Loucy (cell line): ENCODE results near the gene RBM33.

ENCODE experiments used
- H2AFZ ChIP-seq: fragments of 200-600 bp; sonication (generic); 2 replicates; pipeline ENCODE4 v1.6.0; 2016; ENCODE audit warnings: antibody characterized with exemption, mild to moderate bottlenecking, low read length, moderate library complexity
- H3F3A ChIP-seq: fragments of 200-600 bp; 2 replicates; pipeline ENCODE4 v1.6.0; 2016; ENCODE audit warnings: antibody characterized with exemption, low read depth, mild to moderate bottlenecking
- H3K27me3 ChIP-seq: fragments of 200-600 bp; sonication (generic); 2 replicates; pipeline ENCODE4 v1.6.1; 2014; ENCODE audit warnings: low read length, mild to moderate bottlenecking; ENCODE audit not compliant: insufficient read depth, poor library complexity, severe bottlenecking
- H3K36me3 ChIP-seq: fragments of 200-600 bp; sonication (generic); 2 replicates; pipeline ENCODE4 v1.6.1; 2016; ENCODE audit warnings: low read length; ENCODE audit not compliant: insufficient read depth
- H3K4me1 ChIP-seq: fragments of 200-600 bp; sonication (generic); 2 replicates; pipeline ENCODE4 v1.5.1; 2014; ENCODE audit warnings: low read length, mild to moderate bottlenecking; ENCODE audit not compliant: insufficient read depth, poor library complexity, severe bottlenecking
- H3K4me2 ChIP-seq: fragments of 200-600 bp; sonication (generic); 2 replicates; pipeline ENCODE4 v1.6.0; 2014; ENCODE audit warnings: antibody characterized with exemption, low read length, low read depth, mild to moderate bottlenecking; ENCODE audit not compliant: poor library complexity, severe bottlenecking
- H3K4me3 ChIP-seq: fragments of 200-600 bp; sonication (generic); 2 replicates; pipeline ENCODE4 v1.5.1; 2014; ENCODE audit warnings: low read length, mild to moderate bottlenecking, mixed read lengths; ENCODE audit not compliant: poor library complexity, severe bottlenecking
- H3K79me2 ChIP-seq: fragments of 200-600 bp; sonication (generic); 2 replicates; pipeline ENCODE4 v1.6.1; 2014; ENCODE audit warnings: low read length; ENCODE audit not compliant: insufficient read depth
- H3K9ac ChIP-seq: fragments of 200-600 bp; sonication (generic); 2 replicates; pipeline ENCODE4 v1.6.0; 2014; ENCODE audit warnings: mild to moderate bottlenecking, low read depth, low read length, moderate library complexity; ENCODE audit not compliant: poor library complexity, severe bottlenecking
- H3K9me2 ChIP-seq: fragments of 200-600 bp; sonication (generic); replicated peaks from 2 replicates; pipeline ENCODE4 v1.6.1; 2016; ENCODE audit warnings: low read depth, low read length, mixed read lengths
- H3K9me3 ChIP-seq: fragments of 200-600 bp; sonication (generic); 2 replicates; pipeline ENCODE4 v1.6.1; 2014; ENCODE audit warnings: mild to moderate bottlenecking, antibody characterized with exemption, low read length, low read depth; ENCODE audit not compliant: insufficient read depth
- H4K20me1 ChIP-seq: fragments of 200-600 bp; sonication (generic); 2 replicates; pipeline ENCODE4 v1.6.0; 2014; ENCODE audit warnings: antibody characterized with exemption, low read length, mild to moderate bottlenecking; ENCODE audit not compliant: insufficient read depth, poor library complexity, severe bottlenecking
- EZH2phosphoT487 ChIP-seq: fragments of 200-600 bp; IDR thresholded peaks from 2 replicates; pipeline ENCODE4 v1.6.1; 2018; ENCODE audit warnings: antibody characterized with exemption, mild to moderate bottlenecking, moderate library complexity, borderline replicate concordance
- TF ChIP-seq, protein P1 (sequence below): fragments of 200-600 bp; sonication (generic); conservative IDR thresholded peaks from 2 replicates; pipeline ENCODE4 v1.5.1; 2014; ENCODE audit warnings: mild to moderate bottlenecking, antibody characterized with exemption, low read length

RBM33 gene

DNA sequence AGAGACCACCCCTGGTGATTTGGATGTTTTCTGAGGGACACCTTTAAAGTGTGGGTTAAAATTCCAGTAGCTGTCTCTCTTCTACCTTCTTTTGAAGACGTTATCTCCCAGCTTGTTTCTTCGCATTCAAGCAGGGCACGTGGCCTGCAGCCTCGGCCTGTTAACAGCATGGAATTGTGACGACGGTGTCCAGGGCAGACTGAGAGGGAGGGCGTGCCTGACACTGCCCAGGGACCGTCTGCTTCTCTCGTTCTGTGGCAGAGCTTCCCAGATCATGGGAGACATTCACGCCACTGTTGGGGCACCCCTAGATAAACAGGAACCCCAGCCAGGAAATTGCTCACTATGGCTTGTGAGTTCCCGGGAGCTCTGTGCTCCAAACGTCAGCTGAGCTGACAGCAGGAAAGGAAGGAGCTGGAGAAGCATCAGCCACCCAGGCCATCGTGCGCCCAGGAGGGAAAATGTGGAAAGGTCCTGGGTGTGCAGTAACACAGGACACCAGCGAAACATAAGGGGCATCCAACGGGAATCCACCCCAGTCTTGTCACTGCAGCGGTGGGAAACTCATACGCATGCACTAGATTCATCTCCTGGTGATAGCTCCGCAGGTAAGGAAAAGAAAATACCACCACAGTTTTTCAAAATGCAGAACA, 41.1 kb upstream of the RBM33 start:
- no peaks in the 10 kb centered on the region for H3K27me3 ChIP-seq
- no peaks in the 10 kb centered on the region for H3K9me3 ChIP-seq
- no peaks in the 10 kb centered on the region for H3K79me2 ChIP-seq
- no peak overlapping the region for H3K9ac ChIP-seq
- H3K4me2 ChIP-seq: no peak overlapping the region
- TF ChIP-seq, protein P1, sequence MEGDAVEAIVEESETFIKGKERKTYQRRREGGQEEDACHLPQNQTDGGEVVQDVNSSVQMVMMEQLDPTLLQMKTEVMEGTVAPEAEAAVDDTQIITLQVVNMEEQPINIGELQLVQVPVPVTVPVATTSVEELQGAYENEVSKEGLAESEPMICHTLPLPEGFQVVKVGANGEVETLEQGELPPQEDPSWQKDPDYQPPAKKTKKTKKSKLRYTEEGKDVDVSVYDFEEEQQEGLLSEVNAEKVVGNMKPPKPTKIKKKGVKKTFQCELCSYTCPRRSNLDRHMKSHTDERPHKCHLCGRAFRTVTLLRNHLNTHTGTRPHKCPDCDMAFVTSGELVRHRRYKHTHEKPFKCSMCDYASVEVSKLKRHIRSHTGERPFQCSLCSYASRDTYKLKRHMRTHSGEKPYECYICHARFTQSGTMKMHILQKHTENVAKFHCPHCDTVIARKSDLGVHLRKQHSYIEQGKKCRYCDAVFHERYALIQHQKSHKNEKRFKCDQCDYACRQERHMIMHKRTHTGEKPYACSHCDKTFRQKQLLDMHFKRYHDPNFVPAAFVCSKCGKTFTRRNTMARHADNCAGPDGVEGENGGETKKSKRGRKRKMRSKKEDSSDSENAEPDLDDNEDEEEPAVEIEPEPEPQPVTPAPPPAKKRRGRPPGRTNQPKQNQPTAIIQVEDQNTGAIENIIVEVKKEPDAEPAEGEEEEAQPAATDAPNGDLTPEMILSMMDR: no peak
- TF ChIP-seq EZH2phosphoT487: no peak
- H4K20me1 ChIP-seq: no peaks in the 10 kb centered on the region
- no peak overlapping the region for H3K4me3 ChIP-seq
- no peak overlapping the region for H2AFZ ChIP-seq
- H3K9me2 ChIP-seq: no peaks in the 10 kb centered on the region
- H3K36me3 ChIP-seq: no peaks in the 10 kb centered on the region
- no peaks in the 10 kb centered on the region for H3K4me1 ChIP-seq
- no peaks in the 10 kb centered on the region for H3F3A ChIP-seq

DNA sequence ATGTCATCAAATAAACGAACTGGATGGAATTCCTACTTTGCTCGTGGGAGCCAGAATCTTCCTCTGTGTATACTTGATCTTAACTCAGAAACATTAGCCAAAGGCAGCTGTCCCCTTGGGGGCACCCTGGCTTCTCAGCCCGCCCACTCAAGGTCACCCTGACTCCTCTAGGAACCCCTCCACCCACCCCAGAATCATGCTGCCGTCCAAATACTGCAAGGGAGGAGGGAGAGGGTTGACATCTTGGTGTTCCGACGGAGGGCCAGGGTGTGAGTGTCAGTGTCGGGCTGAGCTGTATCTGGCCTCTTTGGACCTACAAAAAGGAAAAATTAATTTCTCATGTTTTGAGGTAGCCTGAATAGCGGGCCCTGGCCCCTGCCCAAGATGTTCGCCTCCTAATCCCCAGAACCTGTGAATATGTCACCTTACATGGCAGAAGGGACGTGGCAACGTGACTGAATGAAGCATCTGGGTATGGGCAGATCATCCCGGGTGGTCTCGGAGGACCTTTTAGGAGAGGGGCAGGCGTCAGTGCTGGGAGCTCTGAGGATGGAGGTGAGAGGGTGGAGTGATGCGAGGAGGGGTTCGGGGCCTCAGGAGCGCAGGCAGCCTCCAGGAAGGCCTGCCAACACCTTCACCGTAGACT, 40.5 kb upstream of the RBM33 start:
- Histone ChIP-seq H3K9me2 (no peaks in the 10 kb centered on the region), H3K4me1 (no peaks in the 10 kb centered on the region), H2AFZ (no peak overlapping the region), H3K4me2 (no peak overlapping the region), H3K79me2 (no peaks in the 10 kb centered on the region), H3F3A (no peaks in the 10 kb centered on the region), H3K27me3 (no peaks in the 10 kb centered on the region), H3K9me3 (no peaks in the 10 kb centered on the region), H3K4me3 (no peak overlapping the region), H3K36me3 (no peaks in the 10 kb centered on the region), H4K20me1 (no peaks in the 10 kb centered on the region), H3K9ac (no peak overlapping the region)
- TF ChIP-seq, protein P1: no peak
- TF ChIP-seq EZH2phosphoT487: no peak

DNA sequence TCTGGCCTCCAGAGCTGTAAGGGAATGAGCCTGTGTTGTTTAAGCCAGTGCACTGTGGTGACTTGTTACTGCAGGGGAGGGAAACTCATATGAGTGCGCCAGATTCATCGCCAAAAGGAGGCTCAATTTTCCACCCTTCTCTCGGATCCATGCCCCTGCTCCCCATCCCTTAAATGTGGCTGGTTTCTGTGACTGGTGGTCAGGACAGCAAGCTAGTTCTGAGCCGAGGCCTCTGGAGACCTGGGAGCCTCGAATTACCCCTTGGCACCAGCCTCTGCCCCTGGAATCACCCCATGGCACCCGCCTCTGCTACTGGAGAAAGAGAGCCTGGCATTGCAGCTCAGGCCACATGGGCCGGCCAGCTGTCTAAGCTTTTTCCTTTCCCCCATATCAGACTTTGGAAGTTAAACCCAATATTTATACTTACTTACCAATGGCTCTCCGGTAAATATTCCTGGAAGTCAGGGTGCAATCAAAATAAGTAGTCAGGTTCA, 39.9 kb upstream of the RBM33 start:
- Histone ChIP-seq H3K36me3 (no peaks in the 10 kb centered on the region), H3K4me1 (no peaks in the 10 kb centered on the region), H3F3A (no peaks in the 10 kb centered on the region), H3K79me2 (no peaks in the 10 kb centered on the region), H3K4me3 (no peak overlapping the region), H4K20me1 (no peaks in the 10 kb centered on the region), H3K4me2 (no peak overlapping the region), H3K9me3 (no peaks in the 10 kb centered on the region), H3K27me3 (no peaks in the 10 kb centered on the region), H3K9me2 (no peaks in the 10 kb centered on the region), H2AFZ (no peak overlapping the region), H3K9ac (no peak overlapping the region)
- no peak for TF ChIP-seq EZH2phosphoT487
- TF ChIP-seq, protein P1: no peak
